ENCODE data around the gene CNBD2. TPM values are rescaled to one million over a fixed set of nuclear protein-coding genes. Genes with fewer than 3 reads are reported as not detected.
"Not testable (repeated sequence)": the region's sequence is repeated elsewhere in the genome, so short reads cannot be mapped to it uniquely, and the experiment has no call there.

CNBD2 gene
- total and polyA plus RNA-seq, 4 experiments from 2014 or later, result 6.7 to 8.2 (median 7.5) TPM

- ChIA-PET CTCF (ENCODE audit: partially characterized antibody) (interaction anchor here (0.6 to 1.8 kb wide), 4 partner anchors 72 to 915 kb away, joined by 3 to 6 read pairs (median 5); partner anchors contain the start of gene SCAND1), POLR2A (ENCODE audit: partially characterized antibody) (interaction anchor here (0.8 to 2.1 kb wide), 8 partner anchors 13 to 293 kb away, joined by 3 to 12 read pairs (median 4); partner anchors contain the start of genes PHF20 and SCAND1)
- peaks cover 0 to 4% of the 10 kb centered on the region in 2 donors for H3K36me3 Mint-ChIP-seq
- H3K9me3 ChIP-seq (ENCODE audit: control insufficient read depth in 1 of 2, low read length in 2 of 2), result no peaks in the 10 kb centered on the region
- peaks cover 0 to 3% of the 10 kb centered on the region in 2 donors for H3K27me3 Mint-ChIP-seq
- H3K27ac ChIP-seq (ENCODE audit: low read depth, low read length), result peak overlapping the region; percentile 45
- no peaks in the 10 kb centered on the region for H3K9me3 Mint-ChIP-seq
- H3K4me3 Mint-ChIP-seq, result peak overlapping the region; percentile 87 to 92 (median 89)
- DNase-seq, result peak; percentile 89 to 94 (median 90)
- intact Hi-C loops (cut with micrococcal nuclease), result loop anchor here (1.0 to 10.0 kb wide), 2 partner anchors 14 to 70 kb away; no protein-coding TSS in a partner anchor
- H3K4me3 ChIP-seq (ENCODE audit: low read length in 2 of 2), result peak overlapping the region; percentile 47 to 75
- H3K4me1 ChIP-seq (ENCODE audit: insufficient read depth, low read length), result peaks cover 11% of the 10 kb centered on the region
- H3K4me1 Mint-ChIP-seq, result peaks cover 0 to 5% (median 4%) of the 10 kb centered on the region in 4 donors
- no peaks in the 10 kb centered on the region for H3K27me3 ChIP-seq (ENCODE audit: insufficient read depth, low read length)
- H3K36me3 ChIP-seq (ENCODE audit: insufficient read depth, low read length), result no peaks in the 10 kb centered on the region
- H3K27ac Mint-ChIP-seq, result peak overlapping the region; percentile 60 to 89 (median 77)
These were observed 96.5 kb downstream of the CNBD2 start for GRCh38 chr20:36064658-36065426.

- peak overlapping the region; percentile 47 to 75 for H3K4me3 ChIP-seq (ENCODE audit: low read length in 2 of 2)
- H3K27me3 Mint-ChIP-seq, result peaks cover 0 to 3% of the 10 kb centered on the region in 2 donors
- POLR2A ChIA-PET (ENCODE audit: partially characterized antibody), result interaction anchor here (1.1 to 2.1 kb wide), 5 partner anchors 14 to 111 kb away, joined by 3 to 12 read pairs (median 6); partner anchors contain the start of gene SCAND1
These were observed 97.1 kb downstream of the CNBD2 start for GRCh38 chr20:36065427-36065998.

GRCh38 chr20:36066777-36067176, 98.4 kb downstream of the CNBD2 start:
- no peak overlapping the region for H3K27ac ChIP-seq (ENCODE audit: low read depth, low read length)
- peaks cover 11% of the 10 kb centered on the region for H3K4me1 ChIP-seq (ENCODE audit: insufficient read depth, low read length)
- H3K9me3 ChIP-seq (ENCODE audit: control insufficient read depth in 1 of 2, low read length in 2 of 2), result no peaks in the 10 kb centered on the region
- no peaks in the 10 kb centered on the region for H3K36me3 ChIP-seq (ENCODE audit: insufficient read depth, low read length)
- Mint-ChIP-seq H3K9me3 (peaks cover 0 to under 1% (median 0%) of the 10 kb centered on the region in 8 donors), H3K27ac (no peak overlapping the region), H3K36me3 (peaks cover 0 to 3% of the 10 kb centered on the region in 2 donors), H3K4me1 (peaks cover 0 to 5% (median 4%) of the 10 kb centered on the region in 4 donors), H3K27me3 (peaks cover 0 to 8% of the 10 kb centered on the region in 2 donors), H3K4me3 (peak overlapping the region in 1 of 8 donors; percentile 67)
- no peaks in the 10 kb centered on the region for H3K27me3 ChIP-seq (ENCODE audit: insufficient read depth, low read length)
- ChIA-PET POLR2A (ENCODE audit: partially characterized antibody) (no interaction called here), CTCF (ENCODE audit: partially characterized antibody) (interaction anchor here (1.1 kb wide), 1 partner anchor 9 kb away, joined by 5 read pairs; no protein-coding TSS in a partner anchor)
- DNase-seq, result no peak
- no peak overlapping the region for H3K4me3 ChIP-seq (ENCODE audit: low read length in 2 of 2)
- intact Hi-C loops (cut with micrococcal nuclease), result loop anchor here (10.0 kb wide), 1 partner anchor 72 kb away; no protein-coding TSS in a partner anchor

More at GRCh38 chr20:36065427-36065998, 97.1 kb downstream of the CNBD2 start:
- Mint-ChIP-seq H3K4me1 (peaks cover 0 to 5% (median 4%) of the 10 kb centered on the region in 4 donors), H3K27ac (peak overlapping the region in 2 of 7 donors; percentile 53 to 67), H3K4me3 (peak overlapping the region; percentile 87 to 92 (median 89)), H3K36me3 (peaks cover 0 to 4% of the 10 kb centered on the region in 2 donors), H3K9me3 (no peaks in the 10 kb centered on the region)
- Histone ChIP-seq H3K27me3 (ENCODE audit: insufficient read depth, low read length) (no peaks in the 10 kb centered on the region), H3K27ac (ENCODE audit: low read depth, low read length) (peak overlapping the region; percentile 45), H3K36me3 (ENCODE audit: insufficient read depth, low read length) (no peaks in the 10 kb centered on the region), H3K9me3 (ENCODE audit: control insufficient read depth in 1 of 2, low read length in 2 of 2) (no peaks in the 10 kb centered on the region), H3K4me1 (ENCODE audit: insufficient read depth, low read length) (peaks cover 11% of the 10 kb centered on the region)
- intact Hi-C loops (cut with micrococcal nuclease), result loop anchor here (10.0 kb wide), 1 partner anchor 71 kb away; no protein-coding TSS in a partner anchor
- CTCF ChIA-PET (ENCODE audit: partially characterized antibody), result interaction anchor here (0.7 to 1.8 kb wide), 3 partner anchors 73 to 137 kb away, joined by 4 to 6 read pairs (median 6); partner anchors contain the start of gene SCAND1
- DNase-seq, result no peak

- peaks cover 11% of the 10 kb centered on the region for H3K4me1 ChIP-seq (ENCODE audit: insufficient read depth, low read length)
- H3K9me3 Mint-ChIP-seq; H3K36me3 Mint-ChIP-seq; H3K27ac ChIP-seq (ENCODE audit: low read depth, low read length); H3K4me3 Mint-ChIP-seq; H3K27ac Mint-ChIP-seq; H3K4me1 Mint-ChIP-seq; H3K36me3 ChIP-seq (ENCODE audit: insufficient read depth, low read length); H3K27me3 ChIP-seq (ENCODE audit: insufficient read depth, low read length); POLR2A ChIA-PET (ENCODE audit: partially characterized antibody); H3K4me3 ChIP-seq (ENCODE audit: low read length in 2 of 2); H3K9me3 ChIP-seq (ENCODE audit: control insufficient read depth in 1 of 2, low read length in 2 of 2); CTCF ChIA-PET (ENCODE audit: partially characterized antibody); DNase-seq: not testable (repeated sequence)
- peaks cover 0 to 13% of the 10 kb centered on the region in 2 donors for H3K27me3 Mint-ChIP-seq
- intact Hi-C loops (cut with micrococcal nuclease), result loop anchor here (10.0 kb wide), 1 partner anchor 74 kb away; no protein-coding TSS in a partner anchor
These were observed 100.1 kb downstream of the CNBD2 start for GRCh38 chr20:36068526-36068925.

- Mint-ChIP-seq H3K9me3 (peaks cover 0 to 2% (median 0%) of the 10 kb centered on the region in 8 donors), H3K4me3 (no peak overlapping the region), H3K36me3 (no peaks in the 10 kb centered on the region), H3K27ac (no peak overlapping the region), H3K4me1 (peaks cover 0 to 1% (median 0%) of the 10 kb centered on the region in 4 donors), H3K27me3 (peaks cover 2 to 13% of the 10 kb centered on the region in 2 donors)
- no peak for DNase-seq
- intact Hi-C loops (cut with micrococcal nuclease), result no loop called here
- Histone ChIP-seq H3K9me3 (ENCODE audit: control insufficient read depth in 1 of 2, low read length in 2 of 2) (no peaks in the 10 kb centered on the region), H3K4me1 (ENCODE audit: insufficient read depth, low read length) (no peaks in the 10 kb centered on the region), H3K4me3 (ENCODE audit: low read length in 2 of 2) (no peak overlapping the region), H3K27ac (ENCODE audit: low read depth, low read length) (no peak overlapping the region), H3K36me3 (ENCODE audit: insufficient read depth, low read length) (no peaks in the 10 kb centered on the region), H3K27me3 (ENCODE audit: insufficient read depth, low read length) (no peaks in the 10 kb centered on the region)
- POLR2A ChIA-PET (ENCODE audit: partially characterized antibody), result interaction anchor here (0.5 to 0.7 kb wide), 2 partner anchors 14 to 230 kb away, joined by 3 read pairs; no protein-coding TSS in a partner anchor
- CTCF ChIA-PET (ENCODE audit: partially characterized antibody), result interaction anchor here (1.0 to 2.7 kb wide), 2 partner anchors 78 to 79 kb away, joined by 4 to 7 read pairs; no protein-coding TSS in a partner anchor
These were observed 102.1 kb downstream of the CNBD2 start for GRCh38 chr20:36070451-36070850.

GRCh38 chr20:36071848-36072247, 103.5 kb downstream of the CNBD2 start:
- Histone ChIP-seq H3K27ac (ENCODE audit: low read depth, low read length) (no peak overlapping the region), H3K27me3 (ENCODE audit: insufficient read depth, low read length) (no peaks in the 10 kb centered on the region), H3K4me1 (ENCODE audit: insufficient read depth, low read length) (no peaks in the 10 kb centered on the region), H3K36me3 (ENCODE audit: insufficient read depth, low read length) (no peaks in the 10 kb centered on the region), H3K4me3 (ENCODE audit: low read length in 2 of 2) (no peak overlapping the region), H3K9me3 (ENCODE audit: control insufficient read depth in 1 of 2, low read length in 2 of 2) (no peaks in the 10 kb centered on the region)
- H3K4me1 Mint-ChIP-seq, result no peaks in the 10 kb centered on the region
- H3K9me3 Mint-ChIP-seq, result peaks cover 0 to 2% (median 0%) of the 10 kb centered on the region in 8 donors
- CTCF ChIA-PET (ENCODE audit: partially characterized antibody), result interaction anchor here (0.9 to 2.7 kb wide), 3 partner anchors 15 to 81 kb away, joined by 4 to 7 read pairs (median 5); no protein-coding TSS in a partner anchor
- peaks cover 8 to 13% of the 10 kb centered on the region in 2 donors for H3K27me3 Mint-ChIP-seq
- H3K36me3 Mint-ChIP-seq, result no peaks in the 10 kb centered on the region
- intact Hi-C loops (cut with micrococcal nuclease), result no loop called here
- POLR2A ChIA-PET (ENCODE audit: partially characterized antibody), result no interaction called here
- no peak for DNase-seq
- H3K4me3 Mint-ChIP-seq, result no peak overlapping the region
- no peak overlapping the region for H3K27ac Mint-ChIP-seq

Measured in CD4-positive, alpha-beta memory T cell (primary cell).